ENCODE results near the gene NAA11.

NAA11 gene

DNA sequence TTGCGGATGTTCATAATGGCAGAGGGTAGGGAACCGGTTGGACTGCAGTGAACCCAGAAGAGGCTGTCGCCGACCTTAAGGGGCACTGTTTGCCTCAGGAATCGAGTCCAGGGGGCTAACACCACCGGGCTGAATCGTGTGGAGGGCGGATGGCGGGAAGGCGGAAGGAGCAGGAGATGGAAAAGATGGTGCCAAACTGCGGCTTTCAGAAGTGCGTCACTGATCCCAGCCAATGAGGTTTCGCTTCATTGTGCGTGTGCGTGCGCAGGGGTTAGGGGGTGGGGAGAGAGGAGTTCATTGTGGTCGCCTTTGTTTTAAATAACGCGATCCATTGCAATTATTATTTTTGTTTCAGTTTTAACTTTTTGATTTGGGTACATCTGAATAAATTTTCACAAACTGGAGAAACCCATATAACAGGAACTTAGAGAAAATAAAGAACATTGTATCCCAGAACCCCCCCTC lies at the start of gene NAA11:
NAA11 (minus strand) TSS at position 198 of the 465 bp plus-strand sequence; CDS start at position 14, 184 bp downstream.
- no peak within 1 kb of the TSS for H3K4me3 ChIP-seq (ENCODE audit: low read depth, low read length)
- no peaks in the 10 kb centered on the region for H3K4me1 ChIP-seq (ENCODE audit: control insufficient read depth, insufficient read depth, low read length)
- H3K36me3 ChIP-seq (ENCODE audit: control insufficient read depth, insufficient read depth, low read length), result no peaks in the 10 kb centered on the region
- H3K27ac ChIP-seq (ENCODE audit: low read depth, low read length), result no peak within 1 kb of the TSS
- no peaks in the 10 kb centered on the region for H3K9me3 ChIP-seq (ENCODE audit: control insufficient read depth, insufficient read depth, low read length)
- no peak within 1 kb of the TSS for H3K9ac ChIP-seq (ENCODE audit: low read depth, low read length)
- no peaks in the 10 kb centered on the region for H3K27me3 ChIP-seq (ENCODE audit: control insufficient read depth, insufficient read depth, low read length)

GRCh38 chr4:79370026-79370425 lies 44.2 kb upstream of the NAA11 start:
- Histone ChIP-seq H3K27me3 (ENCODE audit: control insufficient read depth, insufficient read depth, low read length) (no peaks in the 10 kb centered on the region), H3K27ac (ENCODE audit: low read depth, low read length) (no peak overlapping the region), H3K4me3 (ENCODE audit: low read depth, low read length) (no peak overlapping the region), H3K4me1 (ENCODE audit: control insufficient read depth, insufficient read depth, low read length) (no peaks in the 10 kb centered on the region), H3K9me3 (ENCODE audit: control insufficient read depth, insufficient read depth, low read length) (no peaks in the 10 kb centered on the region), H3K9ac (ENCODE audit: low read depth, low read length) (no peak overlapping the region), H3K36me3 (ENCODE audit: control insufficient read depth, insufficient read depth, low read length) (no peaks in the 10 kb centered on the region)

GRCh38 chr4:79367096-79367495 lies 41.2 kb upstream of the NAA11 start:
- H3K4me1 ChIP-seq (ENCODE audit: control insufficient read depth, insufficient read depth, low read length), result no peaks in the 10 kb centered on the region
- H3K9ac ChIP-seq (ENCODE audit: low read depth, low read length), result no peak overlapping the region
- H3K27ac ChIP-seq (ENCODE audit: low read depth, low read length), result no peak overlapping the region
- no peak overlapping the region for H3K4me3 ChIP-seq (ENCODE audit: low read depth, low read length)
- H3K36me3 ChIP-seq (ENCODE audit: control insufficient read depth, insufficient read depth, low read length), result no peaks in the 10 kb centered on the region
- no peaks in the 10 kb centered on the region for H3K27me3 ChIP-seq (ENCODE audit: control insufficient read depth, insufficient read depth, low read length)
- H3K9me3 ChIP-seq (ENCODE audit: control insufficient read depth, insufficient read depth, low read length), result no peaks in the 10 kb centered on the region

- no peak overlapping the region for H3K9ac ChIP-seq (ENCODE audit: low read depth, low read length)
- H3K4me3 ChIP-seq (ENCODE audit: low read depth, low read length), result no peak overlapping the region
- H3K27me3 ChIP-seq (ENCODE audit: control insufficient read depth, insufficient read depth, low read length), result no peaks in the 10 kb centered on the region
- no peaks in the 10 kb centered on the region for H3K9me3 ChIP-seq (ENCODE audit: control insufficient read depth, insufficient read depth, low read length)
- H3K36me3 ChIP-seq (ENCODE audit: control insufficient read depth, insufficient read depth, low read length), result no peaks in the 10 kb centered on the region
- H3K4me1 ChIP-seq (ENCODE audit: control insufficient read depth, insufficient read depth, low read length), result no peaks in the 10 kb centered on the region
- H3K27ac ChIP-seq (ENCODE audit: low read depth, low read length), result no peak overlapping the region
Measured at GRCh38 chr4:79366422-79366821, 40.6 kb upstream of the NAA11 start.

- H3K36me3 ChIP-seq (ENCODE audit: control insufficient read depth, insufficient read depth, low read length), result no peaks in the 10 kb centered on the region
- H3K4me3 ChIP-seq (ENCODE audit: low read depth, low read length), result no peak overlapping the region
- no peaks in the 10 kb centered on the region for H3K9me3 ChIP-seq (ENCODE audit: control insufficient read depth, insufficient read depth, low read length)
- H3K9ac ChIP-seq (ENCODE audit: low read depth, low read length), result no peak overlapping the region
- no peak overlapping the region for H3K27ac ChIP-seq (ENCODE audit: low read depth, low read length)
- no peaks in the 10 kb centered on the region for H3K4me1 ChIP-seq (ENCODE audit: control insufficient read depth, insufficient read depth, low read length)
- no peaks in the 10 kb centered on the region for H3K27me3 ChIP-seq (ENCODE audit: control insufficient read depth, insufficient read depth, low read length)
Measured at GRCh38 chr4:79364061-79364460, 38.2 kb upstream of the NAA11 start.

DNA sequence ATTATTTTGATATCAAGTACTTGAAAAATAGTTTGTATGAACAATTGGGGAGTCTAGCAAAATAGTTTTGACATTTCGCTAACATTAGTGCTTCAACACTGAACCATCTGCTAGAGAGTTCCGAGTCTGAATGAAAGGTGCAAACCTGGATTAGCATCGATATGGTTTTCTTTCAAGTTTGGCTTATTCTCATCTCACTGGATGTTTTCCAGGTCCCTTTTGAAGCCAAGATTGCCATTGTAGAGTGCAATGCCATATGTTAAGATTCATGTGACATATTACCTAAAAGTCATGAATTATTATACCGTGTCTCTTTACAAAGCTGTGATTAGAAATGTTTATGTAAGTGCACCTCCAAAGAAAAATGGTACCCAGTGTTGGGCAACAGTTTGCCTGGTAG lies 36.8 kb upstream of the NAA11 start:
- H3K9ac ChIP-seq (ENCODE audit: low read depth, low read length), result no peak overlapping the region
- no peaks in the 10 kb centered on the region for H3K4me1 ChIP-seq (ENCODE audit: control insufficient read depth, insufficient read depth, low read length)
- H3K27me3 ChIP-seq (ENCODE audit: control insufficient read depth, insufficient read depth, low read length), result no peaks in the 10 kb centered on the region
- no peak overlapping the region for H3K4me3 ChIP-seq (ENCODE audit: low read depth, low read length)
- H3K9me3 ChIP-seq (ENCODE audit: control insufficient read depth, insufficient read depth, low read length), result no peaks in the 10 kb centered on the region
- H3K36me3 ChIP-seq (ENCODE audit: control insufficient read depth, insufficient read depth, low read length), result no peaks in the 10 kb centered on the region
- no peak overlapping the region for H3K27ac ChIP-seq (ENCODE audit: low read depth, low read length)

- Histone ChIP-seq H3K36me3 (ENCODE audit: control insufficient read depth, insufficient read depth, low read length) (no peaks in the 10 kb centered on the region), H3K27me3 (ENCODE audit: control insufficient read depth, insufficient read depth, low read length) (no peaks in the 10 kb centered on the region), H3K27ac (ENCODE audit: low read depth, low read length) (no peak overlapping the region), H3K9ac (ENCODE audit: low read depth, low read length) (no peak overlapping the region), H3K4me1 (ENCODE audit: control insufficient read depth, insufficient read depth, low read length) (no peaks in the 10 kb centered on the region), H3K9me3 (ENCODE audit: control insufficient read depth, insufficient read depth, low read length) (no peaks in the 10 kb centered on the region), H3K4me3 (ENCODE audit: low read depth, low read length) (no peak overlapping the region)
Measured at GRCh38 chr4:79360006-79360405, 34.1 kb upstream of the NAA11 start.

GRCh38 chr4:79358438-79358837 lies 32.6 kb upstream of the NAA11 start:
- Histone ChIP-seq H3K9ac (ENCODE audit: low read depth, low read length) (no peak overlapping the region), H3K27me3 (ENCODE audit: control insufficient read depth, insufficient read depth, low read length) (no peaks in the 10 kb centered on the region), H3K4me3 (ENCODE audit: low read depth, low read length) (no peak overlapping the region), H3K4me1 (ENCODE audit: control insufficient read depth, insufficient read depth, low read length) (no peaks in the 10 kb centered on the region), H3K9me3 (ENCODE audit: control insufficient read depth, insufficient read depth, low read length) (no peaks in the 10 kb centered on the region), H3K36me3 (ENCODE audit: control insufficient read depth, insufficient read depth, low read length) (no peaks in the 10 kb centered on the region), H3K27ac (ENCODE audit: low read depth, low read length) (no peak overlapping the region)

DNA sequence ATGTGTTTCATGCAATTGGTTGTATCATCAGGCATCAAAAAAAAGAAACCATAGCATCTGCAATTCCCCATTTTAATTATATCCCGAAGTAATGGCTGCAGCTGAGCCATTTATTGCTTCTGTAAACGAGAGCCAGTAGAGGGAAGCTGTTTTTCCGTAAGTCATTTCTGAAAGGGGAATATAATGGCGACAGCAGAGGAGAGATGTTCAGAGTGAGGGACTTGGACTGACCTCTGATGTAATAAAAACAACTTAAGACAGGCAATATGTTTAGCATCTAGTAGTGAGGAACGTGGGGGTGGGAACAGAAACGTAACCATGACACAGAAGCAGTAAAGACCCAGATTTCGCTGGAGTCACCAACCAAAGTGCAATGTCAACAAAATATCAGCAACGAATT lies 31.5 kb upstream of the NAA11 start:
- Histone ChIP-seq H3K4me3 (ENCODE audit: low read depth, low read length) (no peak overlapping the region), H3K27me3 (ENCODE audit: control insufficient read depth, insufficient read depth, low read length) (no peaks in the 10 kb centered on the region)

GRCh38 chr4:79353075-79353474 lies 27.2 kb upstream of the NAA11 start:
- no peaks in the 10 kb centered on the region for H3K9me3 ChIP-seq (ENCODE audit: control insufficient read depth, insufficient read depth, low read length)
- no peak overlapping the region for H3K27ac ChIP-seq (ENCODE audit: low read depth, low read length)
- H3K4me3 ChIP-seq (ENCODE audit: low read depth, low read length), result no peak overlapping the region

More for the DNA sequence above, 31.5 kb upstream of the NAA11 start:
- Histone ChIP-seq H3K9me3 (ENCODE audit: control insufficient read depth, insufficient read depth, low read length) (no peaks in the 10 kb centered on the region), H3K27ac (ENCODE audit: low read depth, low read length) (no peak overlapping the region), H3K9ac (ENCODE audit: low read depth, low read length) (no peak overlapping the region), H3K4me1 (ENCODE audit: control insufficient read depth, insufficient read depth, low read length) (no peaks in the 10 kb centered on the region), H3K36me3 (ENCODE audit: control insufficient read depth, insufficient read depth, low read length) (no peaks in the 10 kb centered on the region)

DNA sequence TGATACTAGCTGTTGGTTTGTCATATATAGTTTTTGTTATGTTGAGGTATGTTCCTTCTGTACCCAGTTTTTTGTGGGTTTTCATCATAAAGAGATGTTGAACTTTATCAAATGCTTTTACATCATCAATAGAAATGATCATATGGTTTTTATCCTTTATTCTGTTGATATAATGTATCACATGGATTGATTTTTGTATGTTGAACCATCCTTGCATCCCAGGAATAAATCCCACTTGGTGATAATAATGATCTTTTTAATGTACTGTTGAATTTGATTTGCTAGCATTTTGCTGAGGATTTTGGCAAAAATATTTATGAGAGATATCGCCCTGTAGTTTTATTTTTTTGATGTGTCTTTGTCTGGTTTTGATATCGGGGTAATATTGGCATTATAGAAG lies 22.5 kb upstream of the NAA11 start:
- H3K4me1 ChIP-seq (ENCODE audit: control insufficient read depth, insufficient read depth, low read length), result no peaks in the 10 kb centered on the region
- no peak overlapping the region for H3K4me3 ChIP-seq (ENCODE audit: low read depth, low read length)
- H3K27ac ChIP-seq (ENCODE audit: low read depth, low read length), result no peak overlapping the region

More at GRCh38 chr4:79353075-79353474, 27.2 kb upstream of the NAA11 start:
- H3K9ac ChIP-seq (ENCODE audit: low read depth, low read length), result no peak overlapping the region
- no peaks in the 10 kb centered on the region for H3K36me3 ChIP-seq (ENCODE audit: control insufficient read depth, insufficient read depth, low read length)
- no peaks in the 10 kb centered on the region for H3K27me3 ChIP-seq (ENCODE audit: control insufficient read depth, insufficient read depth, low read length)
- no peaks in the 10 kb centered on the region for H3K4me1 ChIP-seq (ENCODE audit: control insufficient read depth, insufficient read depth, low read length)

More for the DNA sequence above, 22.5 kb upstream of the NAA11 start:
- peaks cover 7% of the 10 kb centered on the region; the same call in 1 of the 2 replicates for H3K9me3 ChIP-seq (ENCODE audit: control insufficient read depth, insufficient read depth, low read length)
- H3K9ac ChIP-seq (ENCODE audit: low read depth, low read length), result no peak overlapping the region
- no peaks in the 10 kb centered on the region for H3K27me3 ChIP-seq (ENCODE audit: control insufficient read depth, insufficient read depth, low read length)
- no peaks in the 10 kb centered on the region for H3K36me3 ChIP-seq (ENCODE audit: control insufficient read depth, insufficient read depth, low read length)

All from HUES48 (cell line).